Putamen (tissue), 1 donor: ENCODE measurements around the gene TRIM68.

Source experiments
- DNase-seq: peaks from one replicate; pipeline ENCODE4 v3.0.0-alpha.2; 2016; ENCODE audit warnings: low spot score

TRIM68 gene

DNA sequence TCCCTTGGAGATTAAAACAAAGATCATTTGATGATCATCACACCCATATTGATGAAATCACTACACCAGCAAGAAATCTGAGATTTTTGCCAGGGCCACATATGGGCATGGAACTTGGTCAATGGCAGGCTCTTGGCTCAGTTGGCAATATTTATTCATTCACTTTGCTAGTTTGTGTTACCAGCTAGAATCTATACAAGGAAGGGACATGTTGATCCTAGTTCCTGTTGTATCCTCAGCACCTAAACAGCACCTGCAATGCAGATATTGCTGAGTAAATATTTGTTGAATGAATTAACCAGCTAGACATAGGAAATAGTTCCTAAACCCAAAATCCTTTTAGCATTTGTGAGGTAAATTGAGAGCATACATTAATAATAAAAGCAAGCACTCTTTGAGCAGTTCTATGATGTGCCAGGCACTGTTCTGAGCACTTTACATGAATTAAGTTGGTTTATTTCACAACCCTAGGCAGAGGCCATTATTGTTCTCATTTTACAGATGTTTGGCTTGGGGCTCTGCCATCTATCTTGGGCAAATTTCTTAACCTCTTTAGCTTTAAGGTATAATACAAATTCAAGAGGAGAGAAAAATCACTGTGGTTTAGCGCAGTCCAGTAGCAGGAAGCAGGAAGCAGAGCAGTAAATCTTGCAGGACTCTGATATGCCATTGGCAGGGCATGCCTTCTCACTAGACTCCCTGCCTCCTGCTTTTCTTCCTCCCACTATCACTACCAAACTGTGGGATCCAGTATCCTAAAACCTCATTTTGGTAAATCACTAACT lies 1.6 kb downstream of the TRIM68 start:
- DNase-seq: peak; percentile 4

DNA sequence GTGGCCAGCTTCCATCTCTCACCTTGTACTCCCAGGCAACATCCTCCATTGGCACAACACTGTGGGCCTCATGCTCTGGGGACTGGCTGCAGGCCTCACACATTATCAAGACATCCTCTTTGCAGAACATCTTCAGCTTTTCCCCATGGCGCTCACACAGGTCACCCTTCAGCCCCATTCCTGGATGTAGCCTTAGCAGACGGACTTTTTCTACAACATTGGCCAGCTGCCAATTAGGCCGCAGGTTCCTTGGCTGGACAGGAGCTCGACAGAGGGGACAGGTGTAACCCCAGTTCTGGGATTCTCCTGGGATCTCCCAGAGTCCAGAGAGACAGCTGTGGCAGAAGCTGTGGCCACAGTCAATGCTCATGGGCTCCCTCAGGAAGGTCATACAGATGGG lies 3.0 kb downstream of the TRIM68 start:
- DNase-seq: no peak

DNA sequence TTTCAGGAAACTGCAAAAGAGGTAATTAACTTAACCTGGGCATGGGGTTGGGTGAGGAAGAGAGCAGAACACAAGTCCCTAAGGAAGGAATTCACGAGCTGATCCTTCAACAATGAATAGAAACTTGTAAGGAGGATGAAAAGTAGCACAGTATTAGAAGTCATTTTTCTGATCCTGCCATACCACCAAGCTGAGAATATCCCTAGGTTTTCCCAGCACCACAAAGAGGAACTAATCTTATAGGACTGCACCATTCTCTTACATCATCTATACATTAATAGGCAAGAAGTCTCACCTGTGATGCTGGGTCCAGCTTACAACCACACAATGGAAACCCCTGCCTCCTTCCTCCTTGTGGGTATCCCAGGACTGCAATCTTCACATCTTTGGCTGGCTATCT lies 14.3 kb downstream of the TRIM68 start, which contains the start of gene OR52I1:
Gene OR52I1, plus strand, starts transcription at position 301 of the 400 bp plus-strand sequence. Its CDS starts 0 bp downstream, at position 301.
- DNase-seq: no peak

DNA sequence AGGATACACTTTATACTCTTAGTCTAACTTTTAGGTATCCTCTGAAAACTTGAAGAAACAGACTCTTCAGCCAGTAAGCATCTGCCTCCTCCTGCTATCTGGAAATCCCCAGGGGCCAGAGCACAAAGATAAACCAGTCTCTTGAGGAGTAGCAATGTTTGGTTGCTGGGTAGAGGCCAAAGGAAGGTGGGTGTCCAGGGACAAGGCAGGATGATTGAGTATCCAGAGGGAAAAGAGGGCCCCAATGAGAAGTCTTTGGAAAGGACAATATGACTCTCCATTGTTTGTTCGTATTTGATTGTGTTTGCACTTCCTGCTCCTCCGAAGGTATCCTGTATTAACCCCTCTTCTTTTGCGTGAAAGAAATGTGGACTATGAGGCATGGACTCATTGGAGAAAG lies 19.0 kb downstream of the TRIM68 start:
- DNase-seq: no peak

DNA sequence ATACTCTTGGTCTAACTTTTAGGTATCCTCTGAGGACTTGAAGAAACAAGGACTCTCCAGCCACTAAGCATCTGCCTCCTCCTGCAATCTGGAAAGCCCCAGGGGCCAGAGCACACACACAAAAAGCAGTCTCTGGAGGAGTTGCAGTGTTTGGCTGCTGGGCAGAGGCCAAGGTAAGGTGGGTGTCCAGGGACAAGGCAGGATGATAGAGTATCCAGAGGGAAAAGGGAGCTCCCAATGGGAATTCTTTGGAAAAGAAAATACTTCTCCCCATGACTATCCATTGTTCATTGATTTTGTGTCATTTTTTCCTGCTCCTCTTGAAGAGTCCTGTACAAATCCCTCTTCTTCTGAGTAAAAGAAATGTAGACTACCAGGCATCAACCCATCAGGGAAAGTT lies 26.6 kb downstream of the TRIM68 start, which contains the start of gene OR52I2:
Gene OR52I2, plus strand, starts transcription at position 301 of the 400 bp plus-strand sequence.
- DNase-seq: no peak

DNA sequence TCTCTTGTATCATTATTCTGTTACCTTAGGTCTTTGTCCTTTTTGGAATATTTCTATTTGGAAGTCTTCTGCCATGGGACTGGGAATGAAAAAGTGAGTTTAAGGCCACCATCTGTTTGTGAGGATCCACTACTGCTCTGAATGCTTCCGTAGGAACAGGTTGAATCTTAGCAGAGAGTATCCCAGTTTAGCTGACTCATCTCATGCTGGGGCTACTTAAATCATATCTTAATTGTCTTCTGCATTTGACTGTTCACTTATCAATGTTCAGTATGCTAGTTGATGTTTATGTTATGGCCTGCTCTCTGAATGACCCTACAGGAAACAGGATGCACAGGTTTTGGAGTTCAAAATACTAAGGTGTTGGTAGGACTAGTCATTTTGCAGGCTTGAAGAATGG lies 27.9 kb downstream of the TRIM68 start:
- no peak for DNase-seq

DNA sequence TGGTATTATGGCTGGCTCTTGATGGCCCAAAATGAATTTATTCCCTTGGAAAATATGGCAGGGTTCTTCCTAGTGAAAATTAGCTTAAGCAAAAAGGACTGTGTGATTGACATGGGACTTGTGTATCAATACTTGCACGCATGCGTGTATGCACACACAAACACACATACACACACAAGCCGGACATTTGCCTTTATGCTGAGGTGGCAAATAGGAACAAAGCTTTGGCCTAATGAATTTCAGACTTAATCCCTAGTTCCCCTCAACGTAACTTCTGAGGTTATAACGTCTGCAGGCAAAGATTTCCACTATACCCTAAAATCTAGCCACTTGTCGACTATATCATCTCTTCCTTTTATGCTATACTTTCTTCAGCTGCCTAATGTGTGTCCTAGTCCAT lies 29.4 kb downstream of the TRIM68 start:
- DNase-seq: no peak

DNA sequence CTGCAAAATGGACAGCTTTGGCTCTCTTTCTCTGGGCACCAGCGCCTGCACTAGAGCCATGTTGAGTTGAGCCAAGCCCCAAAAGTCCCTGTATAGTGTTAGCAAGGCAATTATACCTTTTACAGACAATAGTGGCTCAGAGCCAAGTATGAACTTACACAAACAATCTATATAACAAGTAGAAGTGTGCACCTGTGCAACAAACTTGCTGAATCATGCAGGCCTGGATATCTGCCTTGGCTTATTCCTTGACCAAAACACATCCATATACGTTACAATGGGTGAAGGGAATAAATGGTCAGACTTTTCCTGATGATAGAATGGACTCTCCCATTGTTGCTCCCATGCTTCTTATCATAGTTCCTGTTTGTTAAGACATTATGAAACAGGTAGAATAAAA lies 30.3 kb downstream of the TRIM68 start:
- no peak for DNase-seq

DNA sequence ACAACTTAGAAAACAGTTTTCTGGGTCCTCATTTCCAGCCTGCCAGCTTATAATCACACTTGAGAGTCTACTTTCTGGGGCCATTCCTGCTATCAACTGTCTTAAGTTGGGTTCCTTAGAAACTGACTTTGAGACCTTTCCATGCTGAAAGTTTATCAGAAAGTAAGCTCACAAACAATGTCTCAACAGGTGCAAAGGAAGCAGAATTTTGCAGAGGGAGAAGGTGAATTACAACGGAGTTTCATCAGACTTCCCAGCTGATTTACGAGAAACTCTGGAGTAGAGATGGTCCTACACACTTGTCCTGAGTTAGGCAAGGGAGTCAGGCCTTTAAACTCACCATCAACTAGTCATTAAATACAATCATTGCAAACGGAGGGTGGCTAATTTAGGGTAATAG lies 31.2 kb downstream of the TRIM68 start:
- no peak for DNase-seq

DNA sequence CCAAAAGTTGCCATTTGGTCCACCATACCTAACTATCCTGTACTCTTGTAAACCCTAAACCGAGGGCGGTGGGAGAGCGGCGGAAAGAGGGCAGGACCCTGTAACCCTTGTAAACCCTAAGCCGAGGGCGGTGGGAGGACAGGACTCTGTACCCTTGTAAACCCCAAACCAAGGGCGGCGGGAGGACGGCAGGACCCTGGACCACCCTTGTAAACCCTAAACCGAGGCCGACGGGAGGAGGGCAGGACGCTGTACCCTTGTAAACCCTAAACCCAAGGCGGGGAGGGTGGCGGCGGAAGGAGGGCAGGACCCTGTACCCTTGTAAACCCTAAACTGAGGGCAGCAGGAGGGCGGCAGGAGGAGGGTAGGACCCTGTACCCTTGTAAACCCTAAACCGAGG lies 39.0 kb downstream of the TRIM68 start:
- DNase-seq: no peak

DNA sequence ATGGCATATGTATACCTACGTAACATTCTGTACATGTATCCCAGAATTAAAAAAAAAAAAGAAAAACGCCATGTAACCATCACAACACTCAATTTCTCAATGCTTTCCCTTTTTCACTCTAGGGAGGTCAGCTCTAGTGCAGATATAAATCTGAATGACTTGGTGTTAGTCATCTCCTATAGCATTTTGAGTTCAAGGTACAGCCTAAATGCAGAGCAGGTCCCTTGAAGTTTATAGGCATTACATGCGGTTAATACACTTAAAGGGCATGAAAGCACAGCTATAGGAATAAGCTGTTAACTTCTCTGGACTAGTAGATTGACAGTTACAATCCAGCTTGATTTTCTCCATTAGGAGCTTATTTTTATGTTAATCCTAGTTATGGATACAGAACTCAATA lies 42.7 kb downstream of the TRIM68 start:
- DNase-seq: no peak

DNA sequence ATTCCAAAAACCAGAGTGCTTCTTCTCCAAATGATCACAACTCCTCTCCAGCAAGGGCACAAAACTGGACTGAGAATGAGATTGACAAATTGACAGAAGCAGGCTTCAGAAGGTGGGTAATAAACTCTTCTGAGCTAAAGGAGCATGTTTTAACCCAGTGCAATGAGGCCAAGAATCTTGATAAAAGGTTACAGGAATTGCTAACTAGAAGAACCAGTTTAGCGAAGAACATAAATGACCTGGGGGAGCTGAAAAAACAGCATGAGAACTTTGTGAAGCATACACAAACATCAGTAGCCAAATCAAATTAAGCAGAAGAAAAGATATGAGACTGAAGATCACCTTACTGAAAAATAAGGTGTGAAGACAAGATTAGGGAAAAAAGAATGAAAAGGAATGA lies 47.6 kb downstream of the TRIM68 start:
- DNase-seq: no peak

DNA sequence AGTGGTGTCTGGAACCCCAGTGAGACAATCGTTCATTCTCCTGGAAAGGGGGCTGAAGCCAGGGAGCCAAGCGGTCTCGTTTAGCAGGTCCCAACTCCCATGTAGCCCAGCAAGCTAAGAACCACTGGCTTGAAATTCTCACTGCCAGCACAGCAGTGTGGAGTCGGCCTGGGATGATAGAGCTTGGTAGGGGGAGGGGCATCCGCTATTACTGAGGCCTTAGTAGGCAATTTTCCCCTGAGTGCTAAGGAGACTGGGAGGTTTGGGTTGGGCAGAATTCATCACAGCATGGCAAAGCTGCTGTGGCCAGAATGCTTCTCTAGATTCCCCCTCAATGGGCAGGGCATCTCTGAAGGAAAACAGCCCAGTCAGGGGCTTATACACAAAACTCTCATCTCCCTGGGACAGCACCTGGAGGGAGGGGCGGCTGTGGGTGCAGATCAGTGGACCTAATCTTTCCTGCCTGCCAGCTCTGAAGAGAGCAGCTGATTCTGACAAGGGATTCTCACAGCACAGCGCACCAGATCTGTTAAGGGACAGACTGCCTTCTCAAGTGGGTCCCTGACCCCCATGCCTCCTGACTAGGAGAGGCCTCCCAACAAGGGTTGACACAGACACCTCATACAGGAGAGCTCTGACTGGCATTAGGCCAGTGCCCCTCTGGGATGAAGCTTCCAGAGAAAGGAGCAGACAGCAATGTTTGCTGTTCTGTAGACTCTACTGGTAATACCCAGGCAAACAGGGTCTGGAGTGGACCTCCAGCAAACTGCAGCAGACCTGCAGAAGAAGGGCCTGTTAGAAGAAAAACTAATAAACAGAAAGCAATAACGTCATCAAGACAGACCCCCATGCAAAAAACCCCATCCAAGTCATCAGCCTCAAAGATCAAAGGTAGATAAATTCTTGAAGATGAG lies 48.2 kb downstream of the TRIM68 start:
- no peak for DNase-seq

DNA sequence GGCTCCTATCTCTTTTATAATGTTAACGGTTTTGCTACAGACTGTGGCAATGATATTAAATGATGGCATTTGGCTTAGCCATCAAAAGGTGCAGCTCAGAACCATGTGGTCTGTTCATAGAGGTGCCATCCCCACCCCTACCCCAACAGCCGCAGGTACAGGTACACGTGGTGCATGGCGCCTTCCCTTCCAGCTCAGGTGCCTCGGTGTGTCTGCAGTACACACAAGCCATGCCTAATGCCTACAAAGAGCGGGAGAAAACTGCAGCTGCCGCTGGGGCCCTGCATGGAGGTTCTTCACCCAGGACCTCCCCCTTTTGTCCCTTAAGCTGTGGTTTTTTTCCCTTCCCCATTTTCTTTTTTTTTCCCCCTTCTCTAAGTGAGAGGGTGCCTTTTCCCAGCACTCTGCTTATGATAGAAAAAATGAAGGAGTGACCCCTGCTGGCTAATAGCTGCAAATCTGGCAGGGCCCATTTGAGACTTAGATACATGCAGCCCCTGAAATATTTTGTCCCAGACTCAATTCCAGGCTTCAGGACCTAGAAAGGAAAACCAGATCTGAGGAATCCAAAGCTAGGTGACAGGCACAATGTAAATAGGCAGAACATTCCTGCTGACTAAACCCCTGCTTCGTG lies 56.6 kb downstream of the TRIM68 start:
- no peak for DNase-seq
